AG09309 (cell line): ENCODE data around the gene NXNL2.

Source experiments
- DNase-seq: peaks from one replicate; pipeline ENCODE4 v3.0.0-alpha.2; 2010; ENCODE audit warnings: low read depth
- H3K4me3 ChIP-seq: 2 replicates; pipeline ENCODE4 v1.5.1; 2011; ENCODE audit warnings: mild to moderate bottlenecking, low read depth, low read length, moderate library complexity; ENCODE audit not compliant: control insufficient read depth
- TF ChIP-seq, protein P1 (sequence below): IDR thresholded peaks from 2 replicates; pipeline ENCODE4 v1.5.1; 2011; ENCODE audit warnings: mild to moderate bottlenecking, low read depth, low read length, inconsistent platforms; ENCODE audit not compliant: insufficient read depth, control insufficient read depth; ENCODE audit errors: missing control alignments

NXNL2 gene

DNA sequence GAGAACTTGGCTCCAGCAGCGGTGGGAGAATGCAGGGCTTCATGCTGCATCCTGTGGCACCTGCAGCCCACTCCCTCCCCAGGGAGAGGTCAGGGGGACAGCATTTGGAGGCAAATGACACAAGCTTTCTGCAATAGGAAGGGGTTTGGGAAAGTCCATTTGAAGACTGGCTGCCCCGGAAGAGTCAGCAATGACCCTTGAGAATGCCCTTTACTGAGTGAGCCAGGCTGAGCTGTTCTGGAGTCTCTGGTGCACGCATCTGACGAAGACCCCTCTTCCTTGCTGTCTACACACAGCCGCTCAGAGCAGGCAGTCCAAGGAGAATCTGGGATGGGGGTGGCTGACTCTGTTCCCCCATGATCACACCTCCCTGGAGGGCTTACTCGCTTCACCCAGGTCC lies 5.5 kb upstream of the NXNL2 start:
- no peak for DNase-seq
- no peak overlapping the region for H3K4me3 ChIP-seq
- TF ChIP-seq, protein P1, sequence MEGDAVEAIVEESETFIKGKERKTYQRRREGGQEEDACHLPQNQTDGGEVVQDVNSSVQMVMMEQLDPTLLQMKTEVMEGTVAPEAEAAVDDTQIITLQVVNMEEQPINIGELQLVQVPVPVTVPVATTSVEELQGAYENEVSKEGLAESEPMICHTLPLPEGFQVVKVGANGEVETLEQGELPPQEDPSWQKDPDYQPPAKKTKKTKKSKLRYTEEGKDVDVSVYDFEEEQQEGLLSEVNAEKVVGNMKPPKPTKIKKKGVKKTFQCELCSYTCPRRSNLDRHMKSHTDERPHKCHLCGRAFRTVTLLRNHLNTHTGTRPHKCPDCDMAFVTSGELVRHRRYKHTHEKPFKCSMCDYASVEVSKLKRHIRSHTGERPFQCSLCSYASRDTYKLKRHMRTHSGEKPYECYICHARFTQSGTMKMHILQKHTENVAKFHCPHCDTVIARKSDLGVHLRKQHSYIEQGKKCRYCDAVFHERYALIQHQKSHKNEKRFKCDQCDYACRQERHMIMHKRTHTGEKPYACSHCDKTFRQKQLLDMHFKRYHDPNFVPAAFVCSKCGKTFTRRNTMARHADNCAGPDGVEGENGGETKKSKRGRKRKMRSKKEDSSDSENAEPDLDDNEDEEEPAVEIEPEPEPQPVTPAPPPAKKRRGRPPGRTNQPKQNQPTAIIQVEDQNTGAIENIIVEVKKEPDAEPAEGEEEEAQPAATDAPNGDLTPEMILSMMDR: no peak

DNA sequence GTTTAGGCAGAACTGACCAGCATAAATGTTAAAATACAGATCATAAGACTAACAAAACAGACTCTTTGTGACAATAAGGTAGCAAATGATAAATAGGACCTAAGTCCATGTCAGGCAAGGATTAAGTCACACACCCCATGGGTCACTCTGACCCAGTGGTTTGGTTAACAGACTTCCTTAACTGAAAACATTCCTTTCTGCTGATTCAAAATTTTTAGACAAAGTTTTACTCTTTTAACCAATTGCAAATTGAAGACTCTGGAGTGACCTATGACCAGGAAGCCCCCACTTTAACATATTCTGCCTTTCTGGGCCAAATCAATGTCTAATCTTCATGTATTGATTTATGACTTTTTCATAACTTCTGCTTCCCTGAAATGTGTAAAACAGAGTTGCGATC lies 4.9 kb upstream of the NXNL2 start:
- H3K4me3 ChIP-seq: no peak overlapping the region
- TF ChIP-seq, protein P1: no peak
- DNase-seq: no peak

DNA sequence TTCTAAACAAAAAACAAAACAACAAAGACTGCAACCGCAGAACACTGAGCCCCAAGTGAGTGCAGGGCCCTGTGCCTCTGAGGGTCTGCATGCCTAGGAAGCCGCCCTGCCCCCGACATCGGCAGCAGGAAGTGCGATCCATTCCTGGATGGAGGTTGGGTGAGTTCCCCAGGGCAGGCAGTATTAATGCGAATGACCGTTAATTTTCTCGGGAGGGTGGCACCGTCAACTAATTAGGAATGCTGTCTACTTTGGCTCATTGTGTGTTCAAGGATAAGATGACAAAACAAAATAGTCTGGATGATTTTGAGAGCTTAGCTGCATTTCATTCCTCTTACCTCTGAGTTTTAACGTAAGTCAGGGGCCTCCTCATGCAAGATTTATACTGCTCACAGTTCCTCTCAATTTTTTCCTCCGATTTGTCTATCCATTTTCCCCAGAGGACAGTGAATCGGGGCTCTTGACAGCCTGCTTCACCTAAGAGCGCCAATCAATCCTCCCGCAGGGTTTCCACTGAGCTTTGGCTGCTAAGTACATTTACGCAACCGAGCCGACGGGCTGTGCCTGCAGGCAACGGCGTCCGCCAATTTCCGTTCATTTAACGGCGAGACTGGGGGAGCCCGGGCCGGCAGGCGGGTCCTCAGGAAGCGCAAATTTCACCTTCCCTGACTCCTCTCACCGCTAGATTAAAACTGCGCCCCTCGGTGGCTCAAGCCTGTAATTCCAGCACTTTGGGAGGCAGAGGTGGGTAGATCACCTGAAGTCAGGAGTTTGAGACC lies 2.9 kb upstream of the NXNL2 start:
- DNase-seq: no peak
- TF ChIP-seq, protein P1: no peak
- no peak overlapping the region for H3K4me3 ChIP-seq

DNA sequence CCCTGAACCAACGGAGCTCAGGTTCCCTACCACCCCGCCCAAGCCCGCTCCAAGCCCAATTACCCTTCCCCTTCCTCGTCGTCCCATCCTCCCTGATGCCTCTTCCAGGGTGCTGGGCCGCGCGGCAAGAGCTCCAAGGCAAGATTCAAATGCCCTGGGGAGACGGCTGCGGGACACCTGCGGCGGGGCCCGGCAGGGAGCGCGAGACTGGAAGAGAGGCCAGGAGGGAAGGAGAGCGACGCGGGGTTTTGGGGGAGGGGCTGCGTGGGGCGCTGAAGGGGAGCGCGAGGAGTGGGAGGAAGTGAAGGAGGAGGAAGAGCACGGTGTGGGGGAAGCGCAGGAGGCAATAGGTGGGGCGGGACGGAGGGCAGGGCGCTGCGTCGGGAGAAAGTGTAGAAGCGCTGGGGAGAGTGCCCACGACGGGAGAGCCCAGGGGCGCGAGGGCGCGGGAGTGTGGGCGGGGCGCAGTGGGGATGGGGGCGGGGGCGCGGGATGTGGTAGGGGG lies 975 bp upstream of the NXNL2 start:
- TF ChIP-seq, protein P1: no peak
- no peak for DNase-seq
- peak overlapping the region; percentile 68 for H3K4me3 ChIP-seq

DNA sequence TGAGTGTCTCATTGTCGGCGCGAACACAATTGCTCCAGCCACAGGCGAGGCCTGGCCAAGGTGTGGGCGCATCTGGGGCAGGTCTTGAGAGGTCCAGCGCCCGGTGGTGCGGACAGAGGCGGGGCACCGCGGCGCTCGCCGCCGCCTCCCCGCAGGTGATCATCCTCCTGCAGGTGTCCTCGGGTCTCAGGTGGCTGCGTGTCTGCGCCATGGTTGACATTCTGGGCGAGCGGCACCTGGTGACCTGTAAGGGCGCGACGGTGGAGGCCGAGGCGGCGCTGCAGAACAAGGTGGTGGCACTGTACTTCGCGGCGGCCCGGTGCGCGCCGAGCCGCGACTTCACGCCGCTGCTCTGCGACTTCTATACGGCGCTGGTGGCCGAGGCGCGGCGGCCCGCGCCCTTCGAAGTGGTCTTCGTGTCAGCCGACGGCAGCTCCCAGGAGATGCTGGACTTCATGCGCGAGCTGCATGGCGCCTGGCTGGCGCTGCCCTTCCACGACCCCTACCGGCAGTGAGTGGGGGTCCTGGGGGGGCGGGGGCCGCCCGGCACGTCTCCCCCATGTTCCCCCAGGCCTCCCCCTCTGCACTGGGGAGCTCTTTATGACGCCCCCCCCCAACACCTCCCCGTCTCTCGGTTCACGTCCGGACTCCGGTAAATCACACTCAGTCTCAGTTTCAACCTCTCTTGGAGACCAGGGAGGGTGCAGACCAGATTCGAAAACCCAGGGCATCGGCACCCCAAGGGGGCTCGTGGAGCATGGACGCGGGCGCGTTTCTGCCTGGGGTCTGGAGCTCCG lies 446 bp downstream of the NXNL2 start:
- no peak for DNase-seq
- peak overlapping the region; percentile 33 for H3K4me3 ChIP-seq
- TF ChIP-seq, protein P1: no peak

DNA sequence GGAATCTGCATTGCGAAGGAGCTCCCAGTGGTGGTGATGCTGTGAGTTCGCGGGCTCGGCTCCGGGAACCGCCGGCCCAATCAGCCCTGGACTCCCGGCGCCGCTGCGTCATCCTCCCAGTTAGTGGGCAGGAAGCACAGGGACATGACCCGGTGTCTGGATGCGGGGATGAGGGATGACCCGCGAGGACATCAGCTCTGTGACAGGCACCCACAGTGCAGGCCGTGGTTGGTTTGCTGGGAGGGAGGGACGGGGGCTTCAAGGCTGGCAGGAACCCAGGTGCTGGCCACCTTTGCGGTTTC lies 996 bp downstream of the NXNL2 start:
- no peak for DNase-seq
- H3K4me3 ChIP-seq: peak overlapping the region; percentile 33
- TF ChIP-seq, protein P1: no peak
